ENCODE data around the gene IL19. TPM values are rescaled to one million over a fixed set of nuclear protein-coding genes. Genes with fewer than 3 reads are reported as not detected.

The IL19 gene
- total and polyA plus RNA-seq, 9 of the 15 experiments (the other 6 are each of a cell fraction or from before 2014, with no cell fraction given), result not detected

DNA sequence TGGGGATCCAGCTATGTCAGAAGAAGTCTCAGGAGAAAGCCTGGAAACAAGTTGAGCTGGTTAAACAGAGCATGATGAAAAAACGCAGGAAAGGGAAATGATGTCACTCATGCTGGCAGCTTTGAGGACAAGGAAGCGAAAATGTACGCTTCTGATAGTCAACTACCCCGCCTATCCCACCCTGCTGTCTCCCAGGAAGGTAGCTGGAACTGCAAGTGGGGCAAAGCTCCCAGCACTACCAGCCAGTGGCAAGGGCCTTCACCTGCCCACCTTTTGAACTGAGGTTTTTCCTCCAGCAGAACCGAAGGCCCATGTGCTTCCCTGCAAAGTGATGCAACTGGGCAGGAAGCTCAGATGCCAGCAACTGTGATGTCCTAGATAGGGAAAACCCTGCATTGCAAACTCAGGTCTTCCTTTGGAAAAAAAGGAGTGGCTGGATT is 88.5 kb downstream of the IL19 start (continued):
- TF ChIP-seq SAFB (IDR thresholded peaks at IDR 0.05; ENCODE audit: borderline replicate concordance, low read depth, low read length), result no peak
- TF ChIP-seq ZNF551 (CRISPR knock-in tag; IDR thresholded peaks at IDR 0.05), result no peak
- no peak for TF ChIP-seq E2F3 (CRISPR knock-in tag; IDR thresholded peaks at IDR 0.05)
- TF ChIP-seq, protein P1, sequence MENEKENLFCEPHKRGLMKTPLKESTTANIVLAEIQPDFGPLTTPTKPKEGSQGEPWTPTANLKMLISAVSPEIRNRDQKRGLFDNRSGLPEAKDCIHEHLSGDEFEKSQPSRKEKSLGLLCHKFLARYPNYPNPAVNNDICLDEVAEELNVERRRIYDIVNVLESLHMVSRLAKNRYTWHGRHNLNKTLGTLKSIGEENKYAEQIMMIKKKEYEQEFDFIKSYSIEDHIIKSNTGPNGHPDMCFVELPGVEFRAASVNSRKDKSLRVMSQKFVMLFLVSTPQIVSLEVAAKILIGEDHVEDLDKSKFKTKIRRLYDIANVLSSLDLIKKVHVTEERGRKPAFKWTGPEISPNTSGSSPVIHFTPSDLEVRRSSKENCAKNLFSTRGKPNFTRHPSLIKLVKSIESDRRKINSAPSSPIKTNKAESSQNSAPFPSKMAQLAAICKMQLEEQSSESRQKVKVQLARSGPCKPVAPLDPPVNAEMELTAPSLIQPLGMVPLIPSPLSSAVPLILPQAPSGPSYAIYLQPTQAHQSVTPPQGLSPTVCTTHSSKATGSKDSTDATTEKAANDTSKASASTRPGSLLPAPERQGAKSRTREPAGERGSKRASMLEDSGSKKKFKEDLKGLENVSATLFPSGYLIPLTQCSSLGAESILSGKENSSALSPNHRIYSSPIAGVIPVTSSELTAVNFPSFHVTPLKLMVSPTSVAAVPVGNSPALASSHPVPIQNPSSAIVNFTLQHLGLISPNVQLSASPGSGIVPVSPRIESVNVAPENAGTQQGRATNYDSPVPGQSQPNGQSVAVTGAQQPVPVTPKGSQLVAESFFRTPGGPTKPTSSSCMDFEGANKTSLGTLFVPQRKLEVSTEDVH (IDR thresholded peaks at IDR 0.05; ENCODE audit: low read depth, partially characterized antibody), result no peak
- TF ChIP-seq HNRNPLL (IDR thresholded peaks at IDR 0.05; ENCODE audit: low read depth, low read length, poor library complexity, severe bottlenecking), result no peak
- peak; percentile 47; the same call in 1 of the 2 replicates for TF ChIP-seq ATF7 (IDR thresholded peaks at IDR 0.05)
- 0 out of 2 replicates have a peak, but pooled peaks have one; percentile 29 for TF ChIP-seq L3MBTL2 (IDR thresholded peaks at IDR 0.05)
- peak; percentile 35; the same call in 1 of the 2 replicates for TF ChIP-seq CEBPG (CRISPR knock-in tag; IDR thresholded peaks at IDR 0.05)
- TF ChIP-seq CEBPG (tag; conservative IDR thresholded peaks at IDR 0.05 in 1 of 2, IDR thresholded peaks at IDR 0.05 in 1 of 2), result peak; percentile 30 to 57; a peak in 1 of 4 replicates
- TF ChIP-seq SIX5 (IDR thresholded peaks at IDR 0.05; ENCODE audit: borderline replicate concordance in 1 of 2, insufficient read depth in 1 of 2, low read depth in 1 of 2, low read length in 2 of 2), result no peak
- TF ChIP-seq HNRNPH1 (optimal IDR thresholded peaks at IDR 0.05; ENCODE audit: low read depth, low read length), result no peak
- no peak for TF ChIP-seq ZC3H8 (IDR thresholded peaks at IDR 0.05)
- TF ChIP-seq, protein P2, sequence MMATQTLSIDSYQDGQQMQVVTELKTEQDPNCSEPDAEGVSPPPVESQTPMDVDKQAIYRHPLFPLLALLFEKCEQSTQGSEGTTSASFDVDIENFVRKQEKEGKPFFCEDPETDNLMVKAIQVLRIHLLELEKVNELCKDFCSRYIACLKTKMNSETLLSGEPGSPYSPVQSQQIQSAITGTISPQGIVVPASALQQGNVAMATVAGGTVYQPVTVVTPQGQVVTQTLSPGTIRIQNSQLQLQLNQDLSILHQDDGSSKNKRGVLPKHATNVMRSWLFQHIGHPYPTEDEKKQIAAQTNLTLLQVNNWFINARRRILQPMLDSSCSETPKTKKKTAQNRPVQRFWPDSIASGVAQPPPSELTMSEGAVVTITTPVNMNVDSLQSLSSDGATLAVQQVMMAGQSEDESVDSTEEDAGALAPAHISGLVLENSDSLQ (IDR thresholded peaks at IDR 0.05), result peak; percentile 20; the same call in 1 of the 2 replicates
- no peak for TF ChIP-seq CHD1 (IDR thresholded peaks at IDR 0.05; ENCODE audit: low read length)
- TF ChIP-seq SETDB1 (IDR thresholded peaks at IDR 0.05; ENCODE audit: low read length), result no peak
- no peak for TF ChIP-seq GABPB1 (CRISPR knock-in tag; IDR thresholded peaks at IDR 0.05)

All from K562 (cell line).